ENCODE data around the gene GRK2. TPM values are rescaled to one million over a fixed set of nuclear protein-coding genes. Genes with fewer than 3 reads are reported as not detected.

GRK2 gene
- total RNA-seq, 1 donor from 2014 or later = 100 TPM

- DNase-seq (ENCODE audit: extremely low spot score in 2 of 2) = no peak
- intact Hi-C loops (cut with DNase I) = no loop called here
- Histone ChIP-seq H3K27ac (peak overlapping the region; percentile 89), H3K36me3 (peaks cover 0 to 44% of the 10 kb centered on the region in 2 donors), H3K27me3 (no peaks in the 10 kb centered on the region), H3K4me3 (no peak overlapping the region), H3K4me1 (peaks cover 36% of the 10 kb centered on the region), H3K9me3 (no peaks in the 10 kb centered on the region)
- TF ChIP-seq POLR2A (IDR thresholded peaks at IDR 0.05) (no peak), POLR2AphosphoS5 (IDR thresholded peaks at IDR 0.05; ENCODE audit: insufficient read depth in 1 of 2, low read depth in 1 of 2) (no peak), CTCF (IDR thresholded peaks at IDR 0.05) (no peak)
Observed at GRCh38 chr11:67301313-67301921, 35.1 kb downstream of the GRK2 start.

- Histone ChIP-seq H3K4me1 (peaks cover 36% of the 10 kb centered on the region), H3K36me3 (peaks cover 0 to 38% of the 10 kb centered on the region in 2 donors), H3K27ac (peak overlapping the region; percentile 89)
Observed at GRCh38 chr11:67301951-67302516, 35.8 kb downstream of the GRK2 start.

GRCh38 chr11:67302571-67303131 lies 36.4 kb downstream of the GRK2 start:
- no peaks in the 10 kb centered on the region for H3K9me3 ChIP-seq
- peak overlapping the region; percentile 89 for H3K27ac ChIP-seq
- intact Hi-C loops (cut with DNase I) = no loop called here
- TF ChIP-seq POLR2A (IDR thresholded peaks at IDR 0.05) (no peak), POLR2AphosphoS5 (IDR thresholded peaks at IDR 0.05; ENCODE audit: insufficient read depth in 1 of 2, low read depth in 1 of 2) (no peak), CTCF (IDR thresholded peaks at IDR 0.05) (no peak)
- no peaks in the 10 kb centered on the region for H3K27me3 ChIP-seq
- DNase-seq (ENCODE audit: extremely low spot score in 2 of 2) = no peak
- H3K36me3 ChIP-seq = peaks cover 0 to 35% of the 10 kb centered on the region in 2 donors
- H3K4me1 ChIP-seq = peaks cover 36% of the 10 kb centered on the region
- peak overlapping the region; percentile 66 to 89 for H3K4me3 ChIP-seq

More at GRCh38 chr11:67301951-67302516, 35.8 kb downstream of the GRK2 start:
- Histone ChIP-seq H3K9me3 (no peaks in the 10 kb centered on the region), H3K27me3 (no peaks in the 10 kb centered on the region), H3K4me3 (peak overlapping the region in 1 of 2 donors; percentile 89)
- intact Hi-C loops (cut with DNase I) = no loop called here
- DNase-seq (ENCODE audit: extremely low spot score in 2 of 2) = no peak
- TF ChIP-seq POLR2A (IDR thresholded peaks at IDR 0.05) = no peak
- peak in 1 of 2 donors; percentile 51 for TF ChIP-seq POLR2AphosphoS5 (IDR thresholded peaks at IDR 0.05; ENCODE audit: insufficient read depth in 1 of 2, low read depth in 1 of 2)
- TF ChIP-seq CTCF (IDR thresholded peaks at IDR 0.05) = no peak

GRCh38 chr11:67303132-67303834 lies 37.0 kb downstream of the GRK2 start, which contains the start of gene SSH3:
Gene SSH3, plus strand, starts transcription at chr11:67303530. Its CDS starts 96 bp downstream, at chr11:67303626.
- TF ChIP-seq POLR2A (IDR thresholded peaks at IDR 0.05) = no peak
- no peak for TF ChIP-seq CTCF (IDR thresholded peaks at IDR 0.05)
- peak in 1 of 2 donors; percentile 44 for TF ChIP-seq POLR2AphosphoS5 (IDR thresholded peaks at IDR 0.05; ENCODE audit: insufficient read depth in 1 of 2, low read depth in 1 of 2)
- peak within 1 kb of the TSS; percentile 66 to 89 for H3K4me3 ChIP-seq
- DNase-seq (ENCODE audit: extremely low spot score in 2 of 2) = no peak
- no peaks in the 10 kb centered on the region for H3K9me3 ChIP-seq
- intact Hi-C loops (cut with DNase I) = no loop called here
- peak within 1 kb of the TSS; percentile 89 for H3K27ac ChIP-seq
- H3K27me3 ChIP-seq = no peaks in the 10 kb centered on the region
- peaks cover 0 to 34% of the 10 kb centered on the region in 2 donors for H3K36me3 ChIP-seq
- peaks cover 36% of the 10 kb centered on the region for H3K4me1 ChIP-seq

Data from vagina (tissue), 2 donors.